Vagina (tissue), 2 donors: ENCODE data around the gene FRS3.

Experiments
- CTCF ChIP-seq, 3 experiments: fragments of 450-650 bp in 2 of 3; fragments of 200-600 bp in 1 of 3; sonication (generic) in 1 of 3; IDR thresholded peaks; one replicate each; pipeline ENCODE4 v1.5.1; 2017 to 2019; ENCODE audit warnings: antibody characterized with exemption in 3 of 3, mild to moderate bottlenecking in 2 of 3, moderate library complexity in 2 of 3
- POLR2A ChIP-seq, 2 donors: fragments of 450-650 bp; IDR thresholded peaks; one replicate each; pipeline ENCODE4 v1.6.1; 2017; ENCODE audit warnings: antibody characterized with exemption in 2 of 2, mild to moderate bottlenecking in 2 of 2, moderate library complexity in 2 of 2
- POLR2AphosphoS5 ChIP-seq, 2 donors: sonication (generic); formaldehyde crosslinking; IDR thresholded peaks; one replicate each; pipeline ENCODE4 v1.9.0; 2017; ENCODE audit warnings: antibody characterized with exemption in 2 of 2, mild to moderate bottlenecking in 2 of 2, low read depth in 1 of 2; ENCODE audit not compliant: insufficient read depth in 1 of 2

DNA sequence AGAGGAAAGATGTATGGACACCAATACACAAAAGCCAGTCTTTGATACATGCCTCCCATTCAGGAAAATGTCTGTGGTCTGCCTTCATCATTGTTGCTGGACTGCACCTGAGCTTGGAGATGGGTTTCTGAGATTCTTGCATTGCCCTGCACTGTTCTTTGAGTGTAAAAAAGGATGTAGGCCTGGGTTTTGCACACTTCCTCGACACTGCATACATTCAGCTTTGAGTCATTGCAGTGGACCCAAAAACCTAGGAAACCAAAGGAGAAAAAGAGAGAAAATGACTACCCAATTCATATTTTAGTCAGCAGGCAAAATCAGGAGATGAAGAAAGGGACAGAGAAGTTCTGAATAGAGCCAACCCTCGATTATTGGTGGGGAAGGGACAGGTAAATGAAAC, 16.8 kb upstream of the FRS3 start:
- TF ChIP-seq CTCF (IDR thresholded peaks at IDR 0.05) = no peak
- no peak for TF ChIP-seq POLR2A (IDR thresholded peaks at IDR 0.05)
- TF ChIP-seq POLR2AphosphoS5 (IDR thresholded peaks at IDR 0.05; ENCODE audit: insufficient read depth in 1 of 2, low read depth in 1 of 2) = no peak
